ENCODE measurements around the gene HDAC4. TPM values are rescaled to one million over a fixed set of nuclear protein-coding genes. Genes with fewer than 3 reads are reported as not detected.

HDAC4 gene
- total and polyA plus RNA-seq, 9 of the 15 experiments (the other 6 are each of a cell fraction or from before 2014, with no cell fraction given), result 0.11 to 20.2 (median 4.0) TPM

- no peak for TF ChIP-seq STAT5B (CRISPR knock-in tag; IDR thresholded peaks at IDR 0.05)
- no peak for TF ChIP-seq COPS2 (conservative IDR thresholded peaks at IDR 0.05)
- no peak for TF ChIP-seq HIVEP1 (CRISPR knock-in tag; IDR thresholded peaks at IDR 0.05)
- no peak for TF ChIP-seq TAF7 (tag; IDR thresholded peaks at IDR 0.05)
- no peak for TF ChIP-seq RBM17 (IDR thresholded peaks at IDR 0.05; ENCODE audit: borderline replicate concordance, low read depth, low read length)
- TF ChIP-seq ZNF76 (CRISPR knock-in tag; IDR thresholded peaks at IDR 0.05; ENCODE audit: borderline replicate concordance), result no peak
- peak; percentile 56 for TF ChIP-seq JUND (IDR thresholded peaks at IDR 0.05; ENCODE audit: borderline replicate concordance, low read depth, low read length)
- TF ChIP-seq JUND (tag; IDR thresholded peaks at IDR 0.05; ENCODE audit: borderline replicate concordance, low read depth, low read length), result peak; percentile 55; the same call in 1 of the 3 replicates
- TF ChIP-seq ARID2 (IDR thresholded peaks at IDR 0.05), result no peak
- TF ChIP-seq HES1 (IDR thresholded peaks at IDR 0.05; ENCODE audit: low read depth), result no peak
- TF ChIP-seq ZNF263 (CRISPR knock-in tag; IDR thresholded peaks at IDR 0.05; ENCODE audit: borderline replicate concordance), result no peak
- no peak for TF ChIP-seq ZNF175 (CRISPR knock-in tag; IDR thresholded peaks at IDR 0.05; ENCODE audit: low read depth)
- TF ChIP-seq ZFP1 (CRISPR knock-in tag; IDR thresholded peaks at IDR 0.05), result no peak
- no peak; the same call in 1 of the 2 replicates for TF ChIP-seq ZEB2 (IDR thresholded peaks at IDR 0.05)
- TF ChIP-seq NBN (IDR thresholded peaks at IDR 0.05; ENCODE audit: low read depth), result no peak; the same call in 1 of the 2 replicates
- no peak for TF ChIP-seq ATF1 (CRISPR knock-in tag; IDR thresholded peaks at IDR 0.05)
- peak; percentile 69 for TF ChIP-seq ATF1 (tag; IDR thresholded peaks at IDR 0.05)
- no peak for TF ChIP-seq POLR2H (tag; IDR thresholded peaks at IDR 0.05; ENCODE audit: low read depth)
- no peak for TF ChIP-seq ATF6 (CRISPR knock-in tag; IDR thresholded peaks at IDR 0.05)
- peak; percentile 83 for TF ChIP-seq MAFK (IDR thresholded peaks at IDR 0.05; ENCODE audit: low read length)
- TF ChIP-seq CBX8 (IDR thresholded peaks at IDR 0.05; ENCODE audit: borderline replicate concordance, extremely low read depth, low read depth, low read length, poor library complexity, severe bottlenecking), result no peak
- TF ChIP-seq POLR2B (IDR thresholded peaks at IDR 0.05; ENCODE audit: low read depth, partially characterized antibody), result no peak
- TF ChIP-seq TFAM (CRISPR knock-in tag; conservative IDR thresholded peaks at IDR 0.05), result no peak
- no peak for TF ChIP-seq PRPF4 (IDR thresholded peaks at IDR 0.05; ENCODE audit: insufficient read depth, low read depth, low read length, poor library complexity, severe bottlenecking)
- no peak for TF ChIP-seq ZNF830 (CRISPR knock-in tag; IDR thresholded peaks at IDR 0.05)
- TF ChIP-seq MITF (IDR thresholded peaks at IDR 0.05), result no peak
- TF ChIP-seq ZNF444 (CRISPR knock-in tag; IDR thresholded peaks at IDR 0.05), result no peak
- no peak for TF ChIP-seq NONO (IDR thresholded peaks at IDR 0.05; ENCODE audit: low read depth in 2 of 2, low read length in 1 of 2)
These were observed 125.7 kb downstream of the HDAC4 start (continued) for GRCh38 chr2:239275044-239275685.
